Stomach (tissue), 4 donors: ENCODE results near the gene SAMD14.

Experiments
- CTCF ChIP-seq, 7 experiments: fragments of 450-650 bp in 4 of 7; fragments of 200-600 bp in 3 of 7; sonication (generic) in 3 of 7; IDR thresholded peaks; one replicate each; pipeline ENCODE4 v1.5.1; 2016 to 2019; ENCODE audit warnings: antibody characterized with exemption in 7 of 7, control low read depth in 2 of 7, mild to moderate bottlenecking in 1 of 7
- EP300 ChIP-seq: sonication (generic); formaldehyde crosslinking; IDR thresholded peaks from one replicate; pipeline ENCODE4 v1.6.1; 2017; ENCODE audit warnings: antibody characterized with exemption

GRCh38 chr17:50149091-50149416 lies 19.1 kb upstream of the SAMD14 start:
- TF ChIP-seq EP300 = no peak
- no peak for TF ChIP-seq CTCF (IDR thresholded peaks at IDR 0.05)
